GM21786 (cell line): Measurements from ENCODE around the gene SDF2L1.
"Not testable (repeated sequence)": the region's sequence is repeated elsewhere in the genome, so short reads cannot be mapped to it uniquely, and the experiment has no call there.

Experiments used
- ATAC-seq: cut with Tn5 transposase; IDR thresholded peaks from one replicate; pipeline ENCODE4 v1.9.1; 2021; ENCODE audit not compliant: unreplicated experiment

SDF2L1 gene, protein sequence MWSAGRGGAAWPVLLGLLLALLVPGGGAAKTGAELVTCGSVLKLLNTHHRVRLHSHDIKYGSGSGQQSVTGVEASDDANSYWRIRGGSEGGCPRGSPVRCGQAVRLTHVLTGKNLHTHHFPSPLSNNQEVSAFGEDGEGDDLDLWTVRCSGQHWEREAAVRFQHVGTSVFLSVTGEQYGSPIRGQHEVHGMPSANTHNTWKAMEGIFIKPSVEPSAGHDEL

DNA sequence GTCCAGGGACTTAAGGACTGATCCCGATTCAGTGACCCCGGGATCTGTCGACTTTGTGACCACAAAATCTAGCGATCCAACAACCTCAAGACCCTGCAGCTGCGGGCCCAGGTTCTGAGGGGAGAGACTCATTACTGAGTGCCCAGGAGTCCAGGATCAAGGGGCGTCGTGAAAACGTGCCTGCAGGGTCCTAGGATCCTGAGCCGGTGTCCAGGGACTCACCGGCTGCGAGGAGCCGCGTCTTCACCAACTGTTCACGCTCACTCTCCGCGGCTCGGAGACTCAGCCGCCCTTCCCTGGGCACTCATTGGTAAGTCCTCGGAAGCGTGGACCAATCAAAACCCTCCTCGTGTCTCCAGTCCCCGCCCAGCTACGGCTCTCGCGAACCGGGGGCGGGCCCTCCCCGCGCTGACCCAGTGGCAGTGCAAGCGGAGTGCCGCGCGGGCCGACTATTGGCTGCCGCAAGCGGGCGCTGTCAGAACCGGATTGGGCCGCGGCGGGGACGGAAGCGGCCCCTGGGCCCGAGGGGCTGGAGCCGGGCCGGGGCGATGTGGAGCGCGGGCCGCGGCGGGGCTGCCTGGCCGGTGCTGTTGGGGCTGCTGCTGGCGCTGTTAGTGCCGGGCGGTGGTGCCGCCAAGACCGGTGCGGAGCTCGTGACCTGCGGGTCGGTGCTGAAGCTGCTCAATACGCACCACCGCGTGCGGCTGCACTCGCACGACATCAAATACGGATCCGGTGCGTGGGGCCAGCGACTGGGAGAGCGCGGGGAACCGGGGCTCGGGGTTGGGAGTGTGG, at the start of gene SDF2L1:
Gene SDF2L1 (plus strand): TSS at position 514 of the 795 bp plus-strand sequence. CDS start 35 bp downstream, at position 549.
- peak; percentile 87 for ATAC-seq

DNA sequence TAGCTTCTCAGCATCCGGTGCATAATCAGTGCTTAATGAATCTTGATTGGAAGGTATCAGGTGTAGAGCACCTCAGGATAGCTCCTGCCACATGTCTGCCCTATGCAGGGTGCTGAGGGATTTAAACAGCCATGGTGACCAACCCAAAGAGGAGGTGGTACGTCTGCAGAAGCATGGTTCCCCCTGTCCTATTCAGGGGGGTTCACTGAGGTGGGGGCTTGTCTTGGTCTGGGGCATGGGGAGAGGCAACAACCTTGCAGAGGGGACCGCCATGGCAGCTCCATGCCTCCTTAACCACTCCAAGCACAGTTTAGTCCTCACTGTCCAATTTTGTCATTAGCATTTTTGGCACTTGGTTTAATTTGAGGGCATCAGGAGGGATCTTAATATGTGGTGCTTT, 49.7 kb upstream of the SDF2L1 start:
- ATAC-seq: no peak

GRCh38 chr22:21593406-21594232, 48.5 kb upstream of the SDF2L1 start:
- ATAC-seq: no peak

- ATAC-seq: no peak
These were observed 47.1 kb upstream of the SDF2L1 start for GRCh38 chr22:21594865-21595452.

DNA sequence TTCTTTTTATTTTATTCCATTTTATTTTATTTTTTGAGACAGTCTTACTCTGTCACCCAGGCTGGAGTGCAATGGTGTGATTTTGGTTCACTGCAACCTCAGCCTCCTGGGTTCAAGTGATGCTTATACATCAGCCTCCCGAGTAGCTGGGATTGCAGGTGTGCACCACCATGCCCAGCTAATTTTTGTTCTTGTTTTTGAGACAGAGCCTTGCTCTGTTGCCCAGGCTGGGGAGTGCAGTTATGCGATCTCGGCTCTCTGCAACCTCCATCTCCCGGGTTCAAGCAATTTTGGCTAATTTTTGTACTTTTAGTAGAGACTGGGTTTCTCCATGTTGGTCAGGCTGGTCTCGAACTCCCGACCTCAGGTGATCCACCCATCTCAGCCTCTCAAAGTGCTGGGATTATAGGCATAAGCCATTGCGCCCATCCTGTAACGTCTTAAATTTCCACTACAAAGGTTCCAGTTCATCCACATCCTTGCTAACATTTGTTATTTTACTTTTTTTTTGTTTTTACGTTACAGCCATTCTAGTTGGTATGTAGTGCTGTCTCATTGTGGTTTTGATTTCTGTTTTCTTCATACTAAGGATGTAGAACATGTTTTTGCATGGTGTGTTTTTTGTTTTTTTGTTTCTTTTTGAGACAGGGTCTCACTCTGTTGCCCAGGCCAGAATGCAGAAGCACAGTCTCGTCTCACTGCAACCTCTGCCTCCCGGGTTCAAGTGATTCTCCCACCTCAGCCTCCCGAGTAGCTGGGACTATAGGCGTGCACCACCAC, 45.6 kb upstream of the SDF2L1 start:
- ATAC-seq: not testable (repeated sequence)

DNA sequence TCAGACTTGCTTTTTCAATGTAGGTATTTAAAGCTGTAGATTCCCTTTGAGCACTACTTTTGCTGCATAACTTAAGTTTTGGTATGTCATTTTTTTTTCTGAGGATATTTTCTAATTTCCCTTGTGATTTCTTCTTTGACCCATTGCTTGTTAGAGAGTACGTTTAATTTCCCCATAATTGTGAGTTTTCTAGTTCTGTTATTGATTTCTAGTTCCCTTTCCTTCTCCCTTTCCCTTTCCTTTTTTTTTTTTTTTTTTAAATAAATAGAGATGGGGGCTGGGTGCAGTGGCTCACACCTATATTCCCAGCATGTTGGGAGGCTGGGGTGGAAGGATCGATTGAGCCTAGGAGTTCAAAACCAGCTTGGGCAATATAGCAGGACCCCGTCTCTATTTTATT, 43.8 kb upstream of the SDF2L1 start:
- ATAC-seq: no peak

DNA sequence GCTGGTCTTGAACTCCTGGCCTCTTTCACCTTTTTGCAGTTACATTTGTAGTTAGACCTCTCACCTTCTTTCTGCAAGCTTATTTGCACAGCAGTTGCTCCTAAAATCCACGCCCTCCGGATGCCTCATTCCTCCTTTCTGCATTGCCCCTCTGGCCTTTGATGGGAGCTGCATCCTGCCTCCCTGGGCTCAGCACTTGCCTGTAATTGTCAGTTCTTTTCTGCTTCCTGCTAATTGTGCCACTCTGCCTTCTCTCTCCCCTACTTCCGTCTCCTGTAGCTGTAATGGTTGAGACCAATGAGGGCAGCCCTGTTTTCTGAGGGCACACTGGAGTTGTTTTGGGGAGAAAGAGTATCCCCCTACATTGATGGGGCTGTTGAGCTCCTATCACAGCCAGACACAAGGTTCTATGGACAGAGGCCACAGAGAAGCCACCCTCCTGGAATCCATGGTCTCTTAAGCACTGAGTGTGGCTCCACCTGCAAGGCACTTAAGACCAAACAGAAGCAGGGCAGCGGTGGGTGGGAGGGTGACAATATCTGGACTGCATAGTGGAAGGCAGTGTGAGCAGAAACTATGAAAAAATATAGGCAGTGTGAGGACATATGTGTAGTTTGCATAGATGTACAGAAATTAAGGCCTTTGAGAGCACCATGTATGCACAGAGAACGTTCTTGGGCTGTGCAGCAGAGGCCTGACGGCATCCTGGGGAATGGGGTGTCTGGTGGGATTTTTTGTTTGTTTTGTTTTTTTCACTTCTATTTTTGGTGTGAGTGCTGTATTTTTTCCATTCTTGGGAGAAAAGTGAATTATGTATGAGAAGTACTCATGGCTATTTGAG, 42.8 kb upstream of the SDF2L1 start:
- no peak for ATAC-seq

DNA sequence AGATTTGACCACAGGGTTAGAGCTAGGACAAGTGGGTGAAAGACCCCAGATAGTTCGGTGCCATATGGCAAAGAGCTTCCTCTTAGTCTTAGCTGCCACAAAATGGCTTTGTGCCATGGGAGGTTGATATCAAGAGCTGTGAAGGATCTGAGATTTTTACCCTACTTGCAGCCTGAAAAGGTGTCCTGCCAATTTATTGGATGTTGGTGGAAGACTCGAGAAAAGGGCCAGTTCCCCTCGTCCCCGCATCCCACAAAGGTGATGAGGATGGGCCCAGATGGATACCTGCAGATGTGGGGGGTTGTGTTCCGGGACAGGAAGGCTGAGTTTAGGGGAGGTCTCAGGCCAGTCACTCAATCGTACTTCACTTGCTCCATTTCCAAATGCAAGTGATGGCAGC, 39.5 kb upstream of the SDF2L1 start:
- no peak for ATAC-seq

DNA sequence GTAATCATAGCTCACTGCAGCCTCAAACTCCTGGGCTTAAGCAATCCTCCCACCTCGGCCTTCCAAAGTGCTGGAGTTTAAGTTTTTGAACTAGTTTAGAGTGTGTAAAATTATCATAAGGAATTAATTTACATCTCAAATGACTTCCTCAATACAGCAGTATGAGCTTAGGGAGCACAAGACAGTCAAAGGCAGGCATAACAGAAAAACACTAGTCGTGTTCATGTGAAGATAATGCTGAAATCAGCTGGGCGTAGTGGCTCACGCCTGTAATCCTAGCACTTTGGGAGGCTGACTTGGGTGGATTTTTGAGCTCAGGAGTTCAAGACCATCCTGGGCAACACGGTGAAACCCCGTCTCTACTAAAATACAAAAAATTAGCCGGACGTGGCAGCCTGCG, 38.1 kb upstream of the SDF2L1 start:
- ATAC-seq: no peak

DNA sequence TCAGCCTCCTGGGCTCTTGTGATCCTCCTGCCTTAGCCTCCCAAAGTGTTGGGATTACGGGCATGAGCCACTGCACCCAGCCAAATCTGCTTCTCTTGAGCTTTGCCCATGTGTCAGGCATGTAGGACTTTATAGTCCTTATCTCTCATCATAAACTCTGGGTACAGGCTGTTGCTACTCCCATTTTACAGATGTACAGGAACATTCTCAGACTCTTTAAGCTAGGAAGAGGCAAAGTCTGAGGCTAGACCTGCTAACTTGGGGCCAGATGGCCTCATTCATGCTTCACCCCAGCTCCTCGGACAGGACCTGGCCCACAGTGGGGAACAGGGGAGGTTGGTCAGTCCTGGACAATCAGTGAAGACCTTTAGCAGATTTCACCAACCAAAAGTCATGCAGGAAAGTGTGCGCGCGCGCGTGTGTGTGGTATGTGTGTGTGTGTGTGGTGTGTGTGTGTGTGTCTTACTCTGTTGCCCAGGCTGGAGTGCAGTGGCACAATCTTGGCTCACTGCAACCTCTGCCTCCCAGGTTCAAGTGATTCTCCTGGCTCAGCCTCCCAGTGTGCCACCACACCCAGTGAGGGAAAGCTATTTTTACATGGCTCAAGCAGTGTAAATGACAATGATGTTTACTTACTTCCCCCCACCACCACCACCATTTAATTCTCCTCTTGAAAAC, 36.1 kb upstream of the SDF2L1 start:
- no peak for ATAC-seq

- no peak for ATAC-seq
These were observed 35.3 kb upstream of the SDF2L1 start for GRCh38 chr22:21606775-21607174.

GRCh38 chr22:21609556-21610157, 32.4 kb upstream of the SDF2L1 start:
- not testable (repeated sequence) for ATAC-seq

DNA sequence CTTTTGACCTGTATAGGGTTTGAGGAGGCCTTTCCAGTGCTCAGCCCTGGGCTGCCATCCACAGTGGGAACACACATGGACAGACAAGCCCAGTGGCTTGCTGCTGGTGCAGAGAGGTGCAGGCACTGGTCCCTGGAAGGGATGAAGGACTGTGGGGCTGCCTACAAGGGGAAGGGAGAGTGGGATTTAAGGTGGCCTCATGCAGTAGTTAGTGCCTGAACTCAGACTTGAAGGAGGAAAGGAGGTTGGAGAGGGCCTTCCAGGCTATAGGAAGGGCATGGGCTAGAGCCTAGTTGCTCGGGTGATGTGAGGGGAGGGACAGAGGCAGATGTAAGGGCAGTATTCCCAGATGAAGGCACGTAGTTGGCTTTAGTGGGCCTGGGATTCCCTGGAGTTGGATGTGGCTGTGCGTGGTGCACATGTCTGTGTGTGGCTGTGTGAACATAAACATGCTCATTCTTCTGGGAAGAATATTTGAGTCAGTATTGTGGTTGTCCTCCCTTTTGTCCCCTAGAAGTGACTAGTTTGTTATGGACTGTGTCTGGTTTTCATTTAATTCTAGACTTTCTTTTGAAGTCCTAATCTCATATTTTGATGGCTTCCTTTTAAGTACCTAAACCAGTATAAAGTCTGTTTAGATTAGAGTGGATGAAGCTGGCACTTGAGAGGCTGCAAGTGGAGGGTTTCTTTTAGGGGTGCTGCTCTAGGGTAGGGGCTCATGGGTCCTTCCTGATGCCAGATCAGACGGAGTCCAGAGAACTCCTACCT, 30.7 kb upstream of the SDF2L1 start:
- no peak for ATAC-seq

DNA sequence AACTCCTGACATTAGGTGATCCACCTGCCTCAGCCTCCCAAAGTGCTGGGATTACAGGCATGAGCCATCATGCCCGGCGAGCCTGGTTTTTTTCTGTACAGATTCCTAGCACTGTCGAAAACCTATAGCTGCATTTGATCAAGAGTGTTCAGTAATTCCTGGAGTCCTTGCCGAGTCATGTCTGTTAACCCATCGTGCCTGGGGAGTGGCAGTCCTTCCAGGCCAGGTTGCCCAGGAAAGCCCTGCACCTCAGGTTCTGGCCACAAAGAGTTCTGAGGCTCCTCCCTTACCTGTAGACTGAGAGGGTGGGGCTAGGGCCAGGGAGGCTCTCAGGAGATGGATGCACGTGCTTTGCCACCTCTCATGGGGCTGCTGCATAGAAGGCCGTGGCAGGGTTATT, 29.2 kb upstream of the SDF2L1 start:
- no peak for ATAC-seq

GRCh38 chr22:21613553-21614233, 28.4 kb upstream of the SDF2L1 start:
- no peak for ATAC-seq

DNA sequence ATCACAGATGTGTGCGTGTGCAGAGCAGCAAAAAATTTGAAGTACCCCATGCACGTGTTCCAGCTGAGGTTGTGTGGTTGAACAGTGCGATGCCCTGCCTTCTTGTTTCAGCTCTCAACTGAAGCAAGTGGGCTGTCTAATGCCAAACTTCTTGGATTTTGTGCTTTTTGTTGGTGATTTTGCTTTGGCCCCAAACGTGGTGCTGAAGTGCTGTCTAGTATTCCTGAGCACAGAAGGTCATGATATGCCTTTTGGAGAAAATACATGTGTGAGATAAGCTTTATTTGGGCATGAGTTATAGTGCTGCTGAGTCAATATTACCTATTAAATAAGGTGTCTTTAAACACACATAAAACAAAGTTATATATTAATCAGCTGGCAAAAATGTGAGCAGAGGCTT, 26.4 kb upstream of the SDF2L1 start:
- no peak for ATAC-seq

DNA sequence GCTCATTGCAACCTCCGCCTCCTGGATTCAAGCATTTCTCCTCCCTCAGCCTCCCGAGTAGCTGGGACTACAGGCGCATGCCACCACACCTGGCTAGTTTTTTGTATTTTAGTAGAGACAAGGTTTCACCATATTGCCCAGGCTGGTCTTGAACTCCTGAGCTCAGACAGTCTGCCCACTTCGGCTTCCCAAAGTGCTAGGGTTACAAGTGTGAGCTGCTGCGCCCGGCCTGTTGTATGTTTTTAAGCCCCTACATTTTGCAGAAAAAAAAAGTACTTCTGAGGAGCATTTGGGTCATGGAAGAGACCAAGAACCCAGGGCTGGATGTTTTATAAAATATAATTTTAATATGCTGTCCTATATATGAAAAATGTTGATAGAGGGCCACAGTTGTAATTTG, 24.8 kb upstream of the SDF2L1 start:
- not testable (repeated sequence) for ATAC-seq
